ENCODE data around the gene MCC.
A peak's percentile ranks its signal among the peaks of the same experiment; 100 is the strongest.
"Not testable (repeated sequence)": the region's sequence is repeated elsewhere in the genome, so short reads cannot be mapped to it uniquely, and the experiment has no call there.

Gene MCC

GRCh38 chr5:113490317-113490716 lies 2.1 kb upstream of the MCC start:
- no peak overlapping the region for H3K9ac ChIP-seq (ENCODE audit: low read length)
- H3K27me3 ChIP-seq (ENCODE audit: control insufficient read depth, insufficient read depth, low read length) = peaks cover 46% of the 10 kb centered on the region
- H3K27ac ChIP-seq (ENCODE audit: low read length) = no peak overlapping the region
- peaks cover 6% of the 10 kb centered on the region for H3K9me3 ChIP-seq (ENCODE audit: control insufficient read depth, low read depth, low read length)
- H3K4me3 ChIP-seq (ENCODE audit: low read length) = no peak overlapping the region
- H3K4me1 ChIP-seq (ENCODE audit: control insufficient read depth, low read depth, low read length) = peaks cover 3% of the 10 kb centered on the region
- no peaks in the 10 kb centered on the region for H3K36me3 ChIP-seq (ENCODE audit: control insufficient read depth, low read depth, low read length)

GRCh38 chr5:113489299-113489698 lies 1.0 kb upstream of the MCC start:
- Histone ChIP-seq H3K27ac (ENCODE audit: low read length) (no peak overlapping the region), H3K4me3 (ENCODE audit: low read length) (no peak overlapping the region), H3K4me1 (ENCODE audit: control insufficient read depth, low read depth, low read length) (peaks cover 3% of the 10 kb centered on the region), H3K27me3 (ENCODE audit: control insufficient read depth, insufficient read depth, low read length) (peaks cover 46% of the 10 kb centered on the region), H3K9ac (ENCODE audit: low read length) (no peak overlapping the region), H3K36me3 (ENCODE audit: control insufficient read depth, low read depth, low read length) (no peaks in the 10 kb centered on the region), H3K9me3 (ENCODE audit: control insufficient read depth, low read depth, low read length) (peaks cover 6% of the 10 kb centered on the region)

- Histone ChIP-seq H3K4me1 (ENCODE audit: control insufficient read depth, low read depth, low read length) (peaks cover 3% of the 10 kb centered on the region), H3K4me3 (ENCODE audit: low read length) (peak overlapping the region; percentile 78), H3K27me3 (ENCODE audit: control insufficient read depth, insufficient read depth, low read length) (peaks cover 46% of the 10 kb centered on the region), H3K9me3 (ENCODE audit: control insufficient read depth, low read depth, low read length) (peaks cover 6% of the 10 kb centered on the region), H3K9ac (ENCODE audit: low read length) (peak overlapping the region; percentile 52), H3K27ac (ENCODE audit: low read length) (no peak overlapping the region), H3K36me3 (ENCODE audit: control insufficient read depth, low read depth, low read length) (no peaks in the 10 kb centered on the region)
These were observed 462 bp upstream of the MCC start for GRCh38 chr5:113488645-113489184.

- H3K4me3 ChIP-seq (ENCODE audit: low read length) = peak overlapping the region; percentile 78
- no peaks in the 10 kb centered on the region for H3K36me3 ChIP-seq (ENCODE audit: control insufficient read depth, low read depth, low read length)
- peaks cover 46% of the 10 kb centered on the region for H3K27me3 ChIP-seq (ENCODE audit: control insufficient read depth, insufficient read depth, low read length)
- H3K27ac ChIP-seq (ENCODE audit: low read length) = no peak overlapping the region
- peak overlapping the region; percentile 52 for H3K9ac ChIP-seq (ENCODE audit: low read length)
- peaks cover 3% of the 10 kb centered on the region for H3K4me1 ChIP-seq (ENCODE audit: control insufficient read depth, low read depth, low read length)
- peaks cover 6% of the 10 kb centered on the region for H3K9me3 ChIP-seq (ENCODE audit: control insufficient read depth, low read depth, low read length)
These were observed 855 bp downstream of the MCC start for GRCh38 chr5:113487416-113487780.

GRCh38 chr5:113480243-113480642 lies 8.0 kb downstream of the MCC start:
- Histone ChIP-seq H3K36me3 (ENCODE audit: control insufficient read depth, low read depth, low read length) (no peaks in the 10 kb centered on the region), H3K9me3 (ENCODE audit: control insufficient read depth, low read depth, low read length) (no peaks in the 10 kb centered on the region), H3K27me3 (ENCODE audit: control insufficient read depth, insufficient read depth, low read length) (no peaks in the 10 kb centered on the region), H3K4me3 (ENCODE audit: low read length) (no peak overlapping the region), H3K4me1 (ENCODE audit: control insufficient read depth, low read depth, low read length) (peaks cover 7% of the 10 kb centered on the region), H3K9ac (ENCODE audit: low read length) (no peak overlapping the region), H3K27ac (ENCODE audit: low read length) (no peak overlapping the region)

GRCh38 chr5:113478691-113479090 lies 9.6 kb downstream of the MCC start:
- no peak overlapping the region for H3K9ac ChIP-seq (ENCODE audit: low read length)
- H3K4me1 ChIP-seq (ENCODE audit: control insufficient read depth, low read depth, low read length) = peaks cover 9% of the 10 kb centered on the region
- no peak overlapping the region for H3K4me3 ChIP-seq (ENCODE audit: low read length)
- no peaks in the 10 kb centered on the region for H3K9me3 ChIP-seq (ENCODE audit: control insufficient read depth, low read depth, low read length)
- no peaks in the 10 kb centered on the region for H3K27me3 ChIP-seq (ENCODE audit: control insufficient read depth, insufficient read depth, low read length)
- H3K36me3 ChIP-seq (ENCODE audit: control insufficient read depth, low read depth, low read length) = no peaks in the 10 kb centered on the region
- no peak overlapping the region for H3K27ac ChIP-seq (ENCODE audit: low read length)

GRCh38 chr5:113474100-113474728 lies 14.0 kb downstream of the MCC start:
- no peak overlapping the region for H3K27ac ChIP-seq (ENCODE audit: low read length)
- no peaks in the 10 kb centered on the region for H3K27me3 ChIP-seq (ENCODE audit: control insufficient read depth, insufficient read depth, low read length)
- H3K9ac ChIP-seq (ENCODE audit: low read length) = no peak overlapping the region
- no peak overlapping the region for H3K4me3 ChIP-seq (ENCODE audit: low read length)
- H3K36me3 ChIP-seq (ENCODE audit: control insufficient read depth, low read depth, low read length) = no peaks in the 10 kb centered on the region
- peaks cover 5% of the 10 kb centered on the region for H3K9me3 ChIP-seq (ENCODE audit: control insufficient read depth, low read depth, low read length)
- peaks cover 9% of the 10 kb centered on the region for H3K4me1 ChIP-seq (ENCODE audit: control insufficient read depth, low read depth, low read length)

GRCh38 chr5:113463032-113463431 lies 25.2 kb downstream of the MCC start:
- H3K27ac ChIP-seq (ENCODE audit: low read length) = no peak overlapping the region
- no peaks in the 10 kb centered on the region for H3K9me3 ChIP-seq (ENCODE audit: control insufficient read depth, low read depth, low read length)
- no peaks in the 10 kb centered on the region for H3K4me1 ChIP-seq (ENCODE audit: control insufficient read depth, low read depth, low read length)
- H3K27me3 ChIP-seq (ENCODE audit: control insufficient read depth, insufficient read depth, low read length) = no peaks in the 10 kb centered on the region
- no peaks in the 10 kb centered on the region for H3K36me3 ChIP-seq (ENCODE audit: control insufficient read depth, low read depth, low read length)
- H3K9ac ChIP-seq (ENCODE audit: low read length) = no peak overlapping the region
- no peak overlapping the region for H3K4me3 ChIP-seq (ENCODE audit: low read length)

- H3K4me1 ChIP-seq (ENCODE audit: control insufficient read depth, low read depth, low read length); H3K36me3 ChIP-seq (ENCODE audit: control insufficient read depth, low read depth, low read length): not testable (repeated sequence)
These were observed 31.1 kb downstream of the MCC start for GRCh38 chr5:113457106-113457505.

GRCh38 chr5:113452941-113453340 lies 35.3 kb downstream of the MCC start:
- Histone ChIP-seq H3K9me3 (ENCODE audit: control insufficient read depth, low read depth, low read length) (no peaks in the 10 kb centered on the region), H3K4me1 (ENCODE audit: control insufficient read depth, low read depth, low read length) (no peaks in the 10 kb centered on the region), H3K4me3 (ENCODE audit: low read length) (no peak overlapping the region), H3K9ac (ENCODE audit: low read length) (no peak overlapping the region), H3K36me3 (ENCODE audit: control insufficient read depth, low read depth, low read length) (no peaks in the 10 kb centered on the region), H3K27me3 (ENCODE audit: control insufficient read depth, insufficient read depth, low read length) (no peaks in the 10 kb centered on the region), H3K27ac (ENCODE audit: low read length) (no peak overlapping the region)

More at GRCh38 chr5:113457106-113457505, 31.1 kb downstream of the MCC start:
- H3K27me3 ChIP-seq (ENCODE audit: control insufficient read depth, insufficient read depth, low read length); H3K4me3 ChIP-seq (ENCODE audit: low read length); H3K9me3 ChIP-seq (ENCODE audit: control insufficient read depth, low read depth, low read length); H3K27ac ChIP-seq (ENCODE audit: low read length); H3K9ac ChIP-seq (ENCODE audit: low read length): not testable (repeated sequence)

GRCh38 chr5:113451797-113452196 lies 36.5 kb downstream of the MCC start:
- H3K27ac ChIP-seq (ENCODE audit: low read length) = no peak overlapping the region
- no peak overlapping the region for H3K4me3 ChIP-seq (ENCODE audit: low read length)
- H3K9ac ChIP-seq (ENCODE audit: low read length) = no peak overlapping the region
- no peaks in the 10 kb centered on the region for H3K36me3 ChIP-seq (ENCODE audit: control insufficient read depth, low read depth, low read length)
- H3K4me1 ChIP-seq (ENCODE audit: control insufficient read depth, low read depth, low read length) = no peaks in the 10 kb centered on the region
- no peaks in the 10 kb centered on the region for H3K27me3 ChIP-seq (ENCODE audit: control insufficient read depth, insufficient read depth, low read length)
- H3K9me3 ChIP-seq (ENCODE audit: control insufficient read depth, low read depth, low read length) = no peaks in the 10 kb centered on the region

- H3K4me1 ChIP-seq (ENCODE audit: control insufficient read depth, low read depth, low read length) = no peaks in the 10 kb centered on the region
- H3K9ac ChIP-seq (ENCODE audit: low read length) = no peak overlapping the region
- no peaks in the 10 kb centered on the region for H3K27me3 ChIP-seq (ENCODE audit: control insufficient read depth, insufficient read depth, low read length)
- no peaks in the 10 kb centered on the region for H3K36me3 ChIP-seq (ENCODE audit: control insufficient read depth, low read depth, low read length)
- H3K9me3 ChIP-seq (ENCODE audit: control insufficient read depth, low read depth, low read length) = no peaks in the 10 kb centered on the region
- no peak overlapping the region for H3K4me3 ChIP-seq (ENCODE audit: low read length)
- no peak overlapping the region for H3K27ac ChIP-seq (ENCODE audit: low read length)
These were observed 37.3 kb downstream of the MCC start for GRCh38 chr5:113450929-113451328.
